Chondrocyte (in vitro differentiated cells): Measurements from ENCODE around the gene FAF1. TPM values are rescaled to one million over a fixed set of nuclear protein-coding genes. Genes with fewer than 3 reads are reported as not detected.

Source experiments
- DNase-seq: peaks from one replicate; pipeline ENCODE4 v3.0.0; 2021; ENCODE audit warnings: mixed read lengths, low spot score
- H3K27ac Mint-ChIP-seq: one replicate; pipeline ENCODE4 v1.8.0; 2021; ENCODE audit warnings: mild to moderate bottlenecking, moderate library complexity, mixed read lengths; ENCODE audit not compliant: unreplicated experiment
- H3K27me3 Mint-ChIP-seq: 2 replicates; pipeline ENCODE4 v1.8.0; 2021; ENCODE audit warnings: low read depth, mixed read lengths
- H3K36me3 Mint-ChIP-seq: 2 replicates; pipeline ENCODE4 v1.8.0; 2021; ENCODE audit warnings: low read depth, mixed read lengths
- H3K4me1 Mint-ChIP-seq: 2 replicates; pipeline ENCODE4 v1.8.0; 2021; ENCODE audit warnings: low read depth, mild to moderate bottlenecking, mixed read lengths
- H3K4me3 Mint-ChIP-seq: one replicate; pipeline ENCODE4 v1.8.0; 2021; ENCODE audit warnings: mild to moderate bottlenecking, moderate library complexity, mixed read lengths; ENCODE audit not compliant: unreplicated experiment
- H3K9me3 Mint-ChIP-seq: 2 replicates; pipeline ENCODE4 v1.8.0; 2021; ENCODE audit warnings: low read depth, mixed read lengths
- CTCF ChIP-seq: fragments of 200-600 bp; sonication (generic); IDR thresholded peaks from 2 replicates; pipeline ENCODE4 v1.5.0; 2021; ENCODE audit warnings: antibody characterized with exemption, mild to moderate bottlenecking, moderate library complexity
- total RNA-seq: library from RNA; stranded (reverse); gene quantifications from 3 replicates; pipeline ENCODE4 v1.2.1, GENCODE V29; 2021

Gene FAF1
- total RNA-seq, 1 donor from 2014 or later = 38.7 TPM

DNA sequence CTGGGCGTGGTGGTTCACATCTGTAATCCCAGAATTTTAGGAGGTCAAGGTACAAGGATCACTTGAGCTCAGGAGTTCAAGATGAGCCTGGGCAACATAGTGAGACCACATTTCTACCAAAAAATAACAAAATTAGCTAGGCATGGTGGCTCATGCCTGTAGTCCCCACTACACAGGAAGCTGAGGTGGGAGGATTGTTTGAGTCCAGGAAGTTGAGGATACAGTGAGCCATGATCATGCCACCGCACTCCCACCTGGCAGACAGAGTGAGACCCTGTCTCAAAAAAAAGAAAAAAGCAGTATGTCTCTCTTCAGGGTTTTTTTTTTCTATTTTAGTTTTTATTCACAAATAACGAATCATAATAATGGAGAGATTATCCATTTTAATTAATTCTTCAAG is 303.1 kb downstream of the FAF1 start:
- no peak for TF ChIP-seq CTCF
- Mint-ChIP-seq H3K4me1 (peaks cover 4% of the 10 kb centered on the region), H3K27ac (no peak overlapping the region), H3K9me3 (no peaks in the 10 kb centered on the region), H3K36me3 (no peaks in the 10 kb centered on the region), H3K4me3 (no peak overlapping the region), H3K27me3 (no peaks in the 10 kb centered on the region)
- DNase-seq = no peak

GRCh38 chr1:50651476-50652263 is 308.4 kb downstream of the FAF1 start:
- no peak for DNase-seq
- TF ChIP-seq CTCF = no peak
- H3K27me3 Mint-ChIP-seq = no peaks in the 10 kb centered on the region
- H3K27ac Mint-ChIP-seq = no peak overlapping the region
- peaks cover 4% of the 10 kb centered on the region for H3K4me1 Mint-ChIP-seq
- H3K9me3 Mint-ChIP-seq = no peaks in the 10 kb centered on the region
- H3K4me3 Mint-ChIP-seq = no peak overlapping the region
- no peaks in the 10 kb centered on the region for H3K36me3 Mint-ChIP-seq

GRCh38 chr1:50646526-50646925 is 313.5 kb downstream of the FAF1 start:
- H3K9me3 Mint-ChIP-seq = no peaks in the 10 kb centered on the region
- H3K4me3 Mint-ChIP-seq = no peak overlapping the region
- TF ChIP-seq CTCF = no peak
- DNase-seq = no peak
- no peak overlapping the region for H3K27ac Mint-ChIP-seq
- H3K36me3 Mint-ChIP-seq = no peaks in the 10 kb centered on the region
- peaks cover 16% of the 10 kb centered on the region for H3K4me1 Mint-ChIP-seq
- no peaks in the 10 kb centered on the region for H3K27me3 Mint-ChIP-seq

DNA sequence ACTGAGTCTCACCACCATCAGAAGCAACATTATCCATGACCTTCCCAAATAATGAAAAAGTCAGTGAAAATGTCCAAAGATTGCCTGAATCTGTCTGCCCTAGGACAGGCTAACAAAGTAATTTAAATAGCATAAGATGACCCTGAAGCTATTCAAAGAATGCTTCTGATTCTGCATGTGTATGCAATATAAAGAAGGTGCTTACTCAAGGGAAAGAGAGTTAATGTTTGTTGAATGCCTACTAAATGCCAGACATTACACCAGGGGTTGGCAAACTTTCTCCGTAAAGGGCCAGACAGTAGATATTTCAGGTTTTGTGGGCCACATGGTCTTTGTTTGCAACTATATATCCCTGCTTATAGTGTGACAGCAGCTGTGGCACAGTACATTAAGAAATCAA is 314.9 kb downstream of the FAF1 start:
- Mint-ChIP-seq H3K36me3 (no peaks in the 10 kb centered on the region), H3K27ac (no peak overlapping the region), H3K27me3 (no peaks in the 10 kb centered on the region), H3K4me3 (no peak overlapping the region), H3K4me1 (peaks cover 15% of the 10 kb centered on the region), H3K9me3 (no peaks in the 10 kb centered on the region)
- no peak for TF ChIP-seq CTCF
- DNase-seq = no peak

DNA sequence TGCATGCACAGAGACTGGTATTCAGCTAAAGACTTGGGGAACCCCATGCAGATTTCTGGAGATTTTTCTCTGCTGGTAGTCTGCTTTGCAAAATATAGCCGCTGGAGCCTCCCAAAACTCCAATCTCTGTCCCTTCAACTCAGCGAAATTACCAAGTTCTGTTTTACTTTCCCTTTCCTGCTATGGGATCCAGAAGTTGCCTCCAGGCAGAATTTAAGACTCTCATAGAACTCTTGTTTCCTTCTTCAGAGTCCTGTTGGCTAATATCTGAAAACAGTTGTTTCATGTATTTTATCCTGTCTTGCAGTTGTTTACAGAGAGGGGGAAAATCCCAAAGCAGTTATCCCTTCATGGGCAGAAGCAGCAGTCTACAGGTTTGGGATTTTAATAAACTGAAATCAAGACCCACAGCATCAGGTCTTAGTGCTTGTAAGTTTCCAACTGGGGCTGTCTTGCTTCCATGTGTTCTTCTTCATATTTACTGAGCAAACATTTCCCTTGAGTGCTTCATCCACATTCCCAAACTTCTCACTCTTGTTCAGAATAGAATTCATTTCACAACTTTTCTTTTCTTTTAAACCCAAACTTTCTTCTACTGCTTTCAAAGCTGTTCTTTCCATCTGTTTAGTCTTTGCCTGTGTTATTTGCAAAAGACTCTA is 315.5 kb downstream of the FAF1 start:
- Mint-ChIP-seq H3K27me3 (no peaks in the 10 kb centered on the region), H3K27ac (no peak overlapping the region), H3K36me3 (no peaks in the 10 kb centered on the region), H3K4me1 (peaks cover 15% of the 10 kb centered on the region), H3K9me3 (no peaks in the 10 kb centered on the region), H3K4me3 (no peak overlapping the region)
- TF ChIP-seq CTCF = no peak
- no peak for DNase-seq
